HG02852 (cell line): ENCODE measurements around the gene MOCOS.
A peak's percentile ranks its signal among the peaks of the same experiment; 100 is the strongest.

ENCODE experiments used
- ATAC-seq: cut with Tn5 transposase; IDR thresholded peaks from one replicate; pipeline ENCODE4 v1.9.1; 2021; ENCODE audit warnings: mild to moderate bottlenecking, moderate library complexity; ENCODE audit not compliant: unreplicated experiment

The MOCOS gene

DNA sequence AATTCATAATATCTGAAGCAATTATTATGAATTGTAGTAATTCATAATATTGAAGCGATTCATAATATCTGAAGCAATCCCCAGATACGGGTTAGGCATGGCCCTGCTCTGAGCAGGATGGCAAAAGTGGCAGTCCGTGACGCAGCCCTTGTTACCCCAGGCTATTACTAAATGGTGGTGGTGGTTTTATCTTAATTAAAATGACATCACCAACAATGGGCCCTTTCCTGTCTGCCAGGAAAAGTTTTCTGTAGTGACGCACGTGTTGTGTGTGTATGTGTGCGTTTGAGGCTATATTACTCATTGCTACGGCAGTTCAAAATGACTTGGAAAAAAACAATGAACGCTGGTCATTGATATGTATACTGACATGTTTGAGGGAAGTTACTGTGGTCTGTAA lies 10.6 kb upstream of the MOCOS start:
- ATAC-seq: no peak

DNA sequence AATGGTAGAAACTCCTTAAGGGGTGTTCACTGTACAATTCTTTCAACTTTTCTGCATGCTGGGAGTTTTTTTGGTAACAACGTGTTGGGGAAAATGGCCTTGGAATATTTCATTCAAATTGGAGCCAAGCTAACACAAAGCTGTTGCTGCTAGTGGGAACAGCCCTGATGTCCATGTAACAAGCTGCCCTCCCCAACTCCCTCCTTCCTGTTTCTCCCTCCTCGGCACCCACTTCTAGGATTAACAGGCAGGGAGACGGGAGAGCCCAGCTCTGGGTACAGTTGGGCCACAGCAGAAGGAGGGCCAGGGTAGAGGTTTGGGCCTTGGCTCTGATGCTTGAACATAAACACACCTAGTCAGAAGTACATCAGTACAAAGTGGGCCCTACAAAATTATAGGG lies 9.4 kb upstream of the MOCOS start:
- ATAC-seq: no peak

DNA sequence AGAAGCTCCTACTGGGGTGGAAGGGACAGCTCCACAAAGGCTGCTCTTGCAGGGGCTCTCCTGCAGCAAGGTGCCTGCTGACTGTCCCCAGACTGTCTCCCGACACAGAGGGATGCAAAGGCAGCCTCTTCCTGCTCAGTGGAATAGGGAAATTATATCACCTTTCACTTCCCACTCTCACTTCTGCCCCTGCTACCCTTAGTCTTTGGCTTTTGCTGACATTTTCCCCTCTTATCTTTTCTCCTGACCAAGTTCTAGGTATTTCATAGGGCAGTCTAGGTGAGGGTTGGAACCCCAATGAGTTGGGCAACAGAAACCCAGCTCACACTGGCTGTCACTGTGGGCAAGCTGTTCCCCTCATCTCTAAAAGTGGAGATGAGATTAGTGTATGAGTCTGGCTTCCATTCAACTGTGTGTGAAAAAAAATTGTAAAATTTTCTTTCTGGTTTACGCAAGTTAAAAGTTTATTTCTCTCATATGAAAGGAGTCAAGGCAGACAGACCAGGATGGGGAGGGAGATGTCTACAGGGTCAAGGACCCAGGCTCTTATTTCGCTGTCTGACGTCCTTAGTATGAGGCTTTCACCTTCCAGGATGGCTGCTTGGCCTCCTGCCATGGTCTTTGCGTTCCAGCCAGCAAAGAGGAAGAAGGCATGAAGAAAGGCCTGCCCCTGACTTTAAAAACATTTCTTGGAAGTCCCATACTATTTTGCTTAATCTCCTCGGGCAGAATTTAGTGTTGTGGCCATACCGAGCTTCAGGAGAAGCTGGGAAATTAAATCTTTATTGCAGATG lies 7.5 kb upstream of the MOCOS start:
- ATAC-seq: peak; percentile 66

DNA sequence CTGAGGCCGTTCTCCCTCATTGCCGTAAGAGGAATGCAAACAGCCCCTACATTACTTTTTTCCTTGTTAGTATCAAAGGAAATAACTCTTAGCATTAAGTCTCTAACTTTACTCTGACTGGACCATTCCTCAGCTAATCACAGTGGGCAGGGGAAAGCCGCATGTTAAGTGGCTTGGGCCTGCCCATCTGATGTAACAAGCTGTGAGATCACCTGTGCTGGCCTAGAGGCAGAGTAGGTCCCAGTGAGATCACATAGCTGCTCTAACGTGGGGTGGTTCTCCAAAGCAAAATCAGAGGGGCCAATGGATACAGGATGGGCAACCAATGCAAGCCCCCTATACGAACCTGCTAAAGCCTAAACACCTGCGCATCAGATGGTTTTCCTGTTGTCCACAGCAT lies 5.9 kb upstream of the MOCOS start:
- no peak for ATAC-seq

DNA sequence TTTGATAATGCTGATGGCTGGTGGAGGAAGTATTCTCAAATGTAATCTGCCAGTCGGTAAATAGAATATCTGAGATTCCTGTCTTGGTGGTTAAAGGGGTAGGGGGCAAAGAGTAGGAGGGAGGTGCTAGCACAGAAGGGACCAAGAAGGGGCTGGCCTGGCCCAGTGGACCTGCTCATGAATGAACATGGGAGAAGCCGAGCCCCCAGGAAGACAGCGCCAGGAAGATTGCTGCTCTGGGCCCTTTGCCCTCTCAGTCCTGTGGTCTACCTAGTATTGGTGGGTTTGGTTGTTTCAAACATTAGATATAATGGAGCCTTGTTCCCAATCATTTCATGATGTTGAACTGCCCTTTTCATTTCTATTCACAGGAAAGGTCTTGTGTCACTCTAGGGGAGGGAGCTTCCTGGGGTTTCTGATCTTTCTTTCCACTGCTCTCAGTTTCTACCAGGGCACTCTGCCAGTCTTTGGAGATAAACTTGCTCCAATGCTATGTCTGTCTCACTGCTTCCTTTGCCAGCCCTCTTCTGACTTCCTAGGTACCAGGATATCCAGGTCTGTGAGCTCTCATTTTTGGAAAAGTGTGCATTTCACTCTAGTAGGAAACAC lies 5.3 kb upstream of the MOCOS start:
- no peak for ATAC-seq

DNA sequence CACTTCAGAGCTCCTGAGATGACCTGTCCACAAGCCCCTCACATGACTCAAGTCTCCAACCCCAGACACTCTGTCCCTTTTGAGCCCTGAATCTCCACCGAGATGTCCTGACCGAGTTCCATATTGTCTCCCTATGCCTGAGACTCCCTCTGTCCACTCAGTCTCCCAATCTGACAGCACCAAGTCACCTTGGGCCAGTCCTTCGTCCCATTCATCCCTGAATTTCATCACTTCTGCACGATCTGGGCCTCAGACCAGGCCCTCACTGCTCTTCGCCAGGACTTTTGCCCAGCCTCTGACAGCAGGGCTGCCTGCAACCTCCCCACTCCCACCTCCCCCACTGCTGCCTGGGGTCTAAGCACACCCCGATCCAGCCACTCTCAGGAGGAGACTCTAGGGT lies 4.3 kb upstream of the MOCOS start:
- no peak for ATAC-seq

DNA sequence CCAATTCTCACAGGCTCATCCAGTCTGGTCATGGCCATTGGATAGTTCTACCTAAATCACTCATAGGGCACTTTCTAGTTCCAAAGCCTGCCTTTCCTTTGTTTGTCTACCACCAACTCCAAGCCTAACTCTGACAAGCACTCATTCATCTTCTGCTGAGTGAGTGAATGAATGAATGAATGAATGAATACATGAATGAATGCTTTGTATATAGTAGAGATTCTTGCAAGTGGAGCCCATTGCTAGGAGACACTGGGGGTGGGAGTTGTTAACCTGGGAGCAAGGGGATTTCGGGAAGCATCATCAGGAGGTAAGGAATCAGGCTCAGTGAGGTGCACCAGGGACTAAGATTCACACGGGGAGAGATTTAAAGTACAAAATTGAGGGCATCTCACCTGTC lies 3.3 kb upstream of the MOCOS start:
- ATAC-seq: no peak

DNA sequence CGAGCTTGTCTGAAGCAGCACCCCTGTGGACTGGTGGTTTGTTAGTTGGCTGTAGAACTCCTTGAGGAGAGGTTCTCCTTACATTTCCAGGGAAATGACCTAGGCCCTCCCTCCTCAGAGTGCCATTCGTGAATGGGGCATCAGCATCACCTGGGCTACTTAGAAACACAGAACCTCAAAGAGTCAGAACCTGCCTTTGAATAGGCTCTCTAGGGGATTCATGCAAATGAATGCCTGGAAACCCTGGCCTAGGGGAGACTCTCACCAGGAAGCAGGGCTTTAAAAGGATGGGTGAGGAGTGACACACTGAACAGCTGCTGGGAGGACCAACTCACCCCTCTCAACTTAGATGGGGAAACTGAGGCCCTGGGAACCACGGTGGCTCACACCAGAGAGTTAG lies 2.1 kb upstream of the MOCOS start:
- no peak for ATAC-seq

DNA sequence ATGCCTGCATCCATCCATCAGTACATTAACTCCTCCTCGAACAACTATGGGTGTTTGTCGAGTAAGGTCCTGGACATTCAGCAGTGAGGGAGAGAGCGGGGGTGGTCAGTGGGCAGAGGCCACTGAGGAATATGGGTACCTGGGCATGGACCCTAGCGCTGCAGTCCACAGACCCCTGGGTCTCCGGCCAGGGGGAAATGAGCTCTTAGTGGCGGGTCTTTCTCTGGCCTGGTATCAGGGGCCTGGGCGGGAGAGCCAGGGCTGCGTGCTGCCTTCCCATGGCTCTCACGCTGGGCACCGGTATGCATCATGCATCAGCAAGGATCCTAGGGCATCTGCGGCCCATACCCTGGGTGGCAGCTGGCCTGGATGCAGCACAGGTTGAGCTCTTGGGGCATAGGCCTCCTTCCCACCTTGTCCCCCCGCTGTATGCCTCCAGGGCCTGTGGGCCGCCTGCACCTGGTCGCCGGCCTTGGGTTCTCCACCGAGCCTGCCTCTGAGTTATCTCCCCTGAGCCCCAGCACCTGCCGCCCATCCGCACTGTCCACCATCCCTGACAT lies 1.3 kb upstream of the MOCOS start:
- no peak for ATAC-seq

DNA sequence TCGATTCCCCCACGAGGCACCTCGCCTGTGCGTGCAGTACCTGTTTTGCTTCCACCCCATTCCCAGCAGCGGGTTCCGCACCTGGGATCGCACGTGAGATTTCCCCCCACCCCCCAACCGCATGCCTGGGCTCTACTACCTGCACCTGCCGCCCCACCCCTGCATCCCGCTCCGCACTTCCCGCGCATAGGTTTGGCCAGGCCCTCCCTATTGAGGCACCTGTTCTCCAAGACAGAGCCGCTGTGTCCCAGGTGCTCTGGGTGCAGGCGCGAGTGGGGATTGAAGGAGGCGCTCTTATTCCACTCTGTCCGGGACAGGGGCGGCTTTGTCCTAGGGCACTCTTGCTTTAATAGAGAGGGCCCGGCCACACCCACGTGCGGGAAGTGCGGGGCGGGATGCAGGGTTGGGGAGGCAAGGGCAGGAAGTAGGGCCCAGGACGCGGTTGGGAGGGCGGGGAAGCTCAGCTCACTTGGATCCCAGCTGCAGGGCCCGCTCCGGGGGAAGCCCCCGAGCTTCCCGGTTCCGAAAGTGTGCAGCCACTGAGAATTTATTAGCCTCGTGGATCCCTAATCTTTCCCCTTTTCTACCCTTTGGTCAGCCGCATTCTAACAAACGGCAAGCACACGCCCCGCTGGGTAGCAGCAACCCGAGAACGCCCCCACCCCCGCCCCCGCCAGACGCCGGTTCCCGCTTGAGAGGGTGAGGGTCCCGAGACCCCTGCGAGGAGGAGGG lies 670 bp upstream of the MOCOS start:
- peak; percentile 9 for ATAC-seq

DNA sequence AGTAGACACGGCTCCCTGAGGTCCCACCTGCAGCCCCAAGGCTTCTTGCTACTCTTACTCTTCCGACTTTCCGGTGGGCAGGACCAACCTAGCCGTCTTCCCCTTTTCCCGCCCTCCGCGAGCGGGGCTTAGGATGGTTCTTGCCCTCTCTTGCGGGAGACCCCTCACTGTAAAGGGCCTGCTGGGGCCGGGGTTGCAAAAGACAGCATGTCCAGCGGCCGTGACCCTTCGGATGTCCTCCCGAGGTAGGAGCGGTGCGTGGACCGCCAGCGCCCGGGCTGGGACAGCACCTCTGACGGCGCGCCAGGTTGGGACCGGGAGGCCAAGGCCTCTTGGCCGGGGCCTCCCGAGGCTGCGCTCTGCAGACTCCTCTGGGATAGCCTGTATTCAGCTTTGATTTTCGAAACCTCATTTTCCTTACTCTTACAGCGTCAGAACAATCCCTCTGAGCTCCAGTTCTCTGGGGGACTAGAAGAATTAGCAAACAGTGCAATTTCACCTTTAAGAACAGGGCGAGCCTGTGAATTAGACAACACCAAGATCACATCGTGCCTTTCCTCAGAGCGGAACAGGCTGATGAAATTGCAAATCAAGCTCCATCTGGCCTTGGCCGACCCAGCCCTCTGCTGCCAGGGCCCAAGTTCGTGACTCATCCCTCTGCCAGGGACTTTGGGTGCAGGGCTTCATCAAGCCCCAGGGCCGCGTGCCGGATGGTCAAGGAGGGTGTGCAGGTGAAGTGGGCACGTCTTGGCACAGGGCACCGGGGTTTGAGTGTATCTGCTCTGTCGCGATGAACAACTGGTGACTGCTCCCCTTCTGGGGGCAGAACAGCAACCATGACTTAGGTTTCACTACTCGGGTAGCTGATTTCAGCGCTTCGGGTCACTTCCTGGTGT lies 777 bp downstream of the MOCOS start:
- no peak for ATAC-seq

DNA sequence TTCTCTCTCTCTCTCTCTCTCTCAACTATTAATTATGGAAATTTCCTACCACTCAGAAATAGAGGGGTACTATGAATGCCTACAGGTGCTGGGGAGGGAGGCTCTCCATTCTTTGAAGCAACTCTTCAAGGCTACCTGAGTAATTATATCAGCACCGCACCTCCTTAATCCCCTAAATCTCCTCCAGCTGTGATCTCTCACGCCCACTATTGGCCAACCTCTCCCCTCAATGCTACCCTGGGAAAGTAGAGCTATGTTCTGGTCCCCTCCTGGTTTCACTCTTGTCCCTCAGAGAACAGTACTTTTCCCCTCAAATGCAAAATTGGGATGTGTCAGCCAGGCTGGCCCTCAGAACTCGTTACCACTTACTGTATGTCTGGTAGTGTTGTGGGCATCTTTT lies 1.6 kb downstream of the MOCOS start:
- no peak for ATAC-seq

DNA sequence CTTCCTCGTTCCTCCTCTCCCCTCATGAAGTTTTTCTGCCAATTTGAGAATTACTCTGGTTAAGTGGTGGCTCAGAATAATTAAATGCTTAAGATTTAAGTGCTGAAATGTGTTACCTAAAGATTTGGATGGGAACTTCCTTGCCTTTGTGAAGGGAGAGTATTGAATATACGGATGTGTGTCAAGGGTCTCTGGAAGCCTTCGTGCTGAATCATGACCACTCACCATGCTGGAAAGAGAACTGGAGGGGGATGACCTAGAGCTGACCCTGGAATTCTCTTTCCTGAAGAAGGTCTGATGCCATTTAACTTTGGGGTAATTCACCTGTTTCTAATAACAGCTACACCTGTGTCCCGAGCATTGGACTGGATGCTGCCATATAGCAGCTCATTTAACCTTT lies 2.2 kb downstream of the MOCOS start:
- ATAC-seq: no peak

DNA sequence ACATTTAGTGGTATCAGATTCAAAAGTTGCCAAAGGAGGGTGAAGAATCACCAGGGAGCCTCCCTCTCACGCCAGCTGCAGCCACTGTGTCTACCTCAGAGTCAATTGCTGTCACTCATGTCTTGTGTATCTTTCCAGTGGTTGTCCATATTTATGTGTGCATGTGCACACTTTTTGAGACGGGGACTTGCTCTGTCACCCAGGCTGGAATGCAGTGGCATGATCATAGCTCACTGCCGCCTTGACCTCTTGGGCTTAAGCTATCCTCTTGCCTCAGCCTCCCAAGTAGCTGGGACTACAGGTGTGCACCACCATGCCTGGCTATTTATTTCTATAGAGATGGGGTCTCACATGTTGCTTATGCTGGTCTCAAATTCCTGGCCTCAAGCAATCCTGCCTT lies 4.0 kb downstream of the MOCOS start:
- no peak for ATAC-seq

DNA sequence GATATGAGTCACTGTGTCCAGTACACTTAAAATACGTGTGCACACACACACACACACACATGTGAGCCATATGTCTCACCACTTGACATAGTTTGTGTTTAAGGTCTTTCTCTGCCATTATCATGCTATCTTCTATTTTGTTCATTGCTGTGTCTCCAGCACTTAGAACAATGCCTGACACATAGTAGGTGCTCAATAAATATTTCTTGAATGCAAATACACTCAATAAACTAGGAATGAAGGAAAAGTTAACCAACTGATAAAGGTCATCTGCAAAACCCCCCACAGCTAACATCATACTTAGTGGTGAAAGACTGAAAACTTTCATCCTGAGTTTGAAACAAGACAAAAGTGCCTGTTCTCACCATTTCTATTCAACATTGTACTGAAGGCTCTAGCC lies 4.4 kb downstream of the MOCOS start:
- ATAC-seq: no peak

DNA sequence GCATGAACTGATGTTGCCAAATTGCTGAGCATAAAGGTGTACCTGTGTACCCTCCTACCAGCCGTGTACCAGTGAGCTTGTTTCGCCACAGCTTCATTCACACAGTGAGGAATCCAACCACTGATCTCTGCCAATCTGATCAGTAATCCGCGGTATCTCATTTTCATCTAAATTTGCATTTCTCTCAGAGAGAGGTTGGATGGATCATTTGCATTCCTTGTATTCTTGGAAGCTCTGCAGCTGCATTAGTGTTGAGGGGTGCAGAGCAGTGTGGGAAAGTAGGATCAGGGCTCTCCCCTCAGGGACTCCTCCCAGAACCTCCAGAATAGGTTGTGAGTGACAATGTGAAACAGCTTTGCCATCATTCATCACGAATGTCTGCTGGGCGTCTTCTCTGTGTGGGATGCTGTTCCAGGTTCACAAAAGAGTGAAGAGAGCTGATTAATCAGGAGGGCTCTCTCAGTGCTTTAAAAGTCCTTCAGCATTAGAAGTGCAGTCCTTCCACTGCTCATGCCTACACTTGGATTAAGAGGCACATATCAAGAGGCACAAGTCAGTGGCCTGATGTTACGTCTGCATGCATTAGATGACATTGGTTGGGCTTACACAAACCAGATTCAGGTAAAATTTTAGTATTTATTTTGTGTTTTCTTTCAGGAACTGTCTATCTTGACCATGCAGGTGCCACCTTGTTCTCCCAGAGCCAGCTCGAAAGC lies 7.5 kb downstream of the MOCOS start:
- ATAC-seq: no peak

DNA sequence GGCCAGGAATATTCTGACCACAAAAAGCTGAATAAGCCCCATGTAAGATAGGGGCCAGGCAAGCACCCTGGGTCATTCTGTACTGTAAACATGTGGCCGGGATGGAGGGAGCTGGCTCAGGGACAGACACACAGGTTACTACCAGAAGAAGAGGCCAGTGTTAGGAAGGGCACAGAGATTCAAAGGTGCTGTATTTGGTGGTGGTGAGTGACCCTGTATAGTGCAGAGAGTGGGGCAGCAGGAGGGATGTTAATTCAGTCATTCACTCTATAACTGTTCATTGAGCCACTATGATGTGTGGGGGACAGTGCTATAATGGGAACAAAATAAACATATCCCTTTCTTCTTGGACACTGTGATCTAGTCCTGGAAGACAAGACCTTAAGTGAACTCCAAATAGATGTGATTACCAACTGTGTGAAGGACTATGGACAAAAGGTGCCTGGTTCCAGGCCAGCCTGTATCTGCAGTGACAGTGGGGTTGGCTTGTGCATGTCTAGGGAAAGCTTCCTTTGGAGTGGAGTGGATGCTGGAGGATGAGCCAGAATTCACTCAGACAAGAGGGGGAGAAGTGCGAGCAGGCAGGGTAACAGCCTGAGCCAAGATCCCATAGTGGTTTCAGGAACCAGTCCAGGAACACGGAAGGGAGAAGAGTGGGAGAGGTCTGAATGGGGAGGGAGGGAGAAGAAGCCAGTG lies 8.3 kb downstream of the MOCOS start:
- no peak for ATAC-seq

DNA sequence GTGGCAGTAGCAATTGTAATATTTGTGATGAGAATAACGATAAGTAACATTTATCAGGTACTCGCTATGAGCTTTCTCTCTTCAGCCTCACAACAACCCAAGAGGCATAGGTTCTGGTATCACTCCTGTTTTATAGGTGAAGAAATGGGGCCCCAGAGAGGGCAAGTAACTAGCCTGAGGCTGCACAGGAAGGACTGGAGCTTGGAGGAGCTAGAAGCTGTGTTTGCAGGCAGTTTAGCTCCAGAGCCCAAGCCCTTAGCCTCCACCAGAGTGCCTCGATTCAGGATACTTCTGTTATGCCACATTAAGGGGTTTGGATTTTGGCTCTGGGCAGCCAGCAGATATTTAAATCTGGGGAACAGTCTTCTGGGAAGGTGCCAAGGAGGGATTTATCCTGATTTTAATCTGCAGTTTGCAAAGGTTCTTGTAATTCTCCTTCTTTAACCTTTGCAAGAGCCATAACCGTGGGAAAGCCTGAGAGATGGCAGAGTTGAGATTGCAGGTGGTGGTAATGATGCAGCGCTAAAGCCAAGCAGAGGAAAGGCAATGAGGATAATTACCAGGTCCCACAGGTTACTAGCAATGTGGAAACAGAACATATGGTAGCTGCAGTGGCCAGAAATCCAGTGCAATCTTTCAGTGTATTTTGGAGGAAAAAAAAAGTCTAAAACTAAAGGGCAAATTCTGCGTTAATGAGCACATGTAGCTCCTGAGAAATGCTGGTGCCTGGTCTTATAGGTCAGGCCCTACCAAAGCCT lies 9.1 kb downstream of the MOCOS start:
- ATAC-seq: no peak
